Bone marrow (tissue), 2 donors: ENCODE measurements around the gene KRTAP10-1.

Source experiments
- DNase-seq, 2 donors: peaks; one replicate each; lab custom pipeline; 2025; lab: John Stamatoyannopoulos, UW

The KRTAP10-1 gene

GRCh38 chr21:44547656-44548331 is 7.8 kb upstream of the KRTAP10-1 start:
- DNase-seq, result no peak

- DNase-seq, result no peak
These were observed 4.6 kb upstream of the KRTAP10-1 start for GRCh38 chr21:44544566-44544965.

- DNase-seq, result no peak
These were observed 2.7 kb upstream of the KRTAP10-1 start for GRCh38 chr21:44542716-44543115.

DNA sequence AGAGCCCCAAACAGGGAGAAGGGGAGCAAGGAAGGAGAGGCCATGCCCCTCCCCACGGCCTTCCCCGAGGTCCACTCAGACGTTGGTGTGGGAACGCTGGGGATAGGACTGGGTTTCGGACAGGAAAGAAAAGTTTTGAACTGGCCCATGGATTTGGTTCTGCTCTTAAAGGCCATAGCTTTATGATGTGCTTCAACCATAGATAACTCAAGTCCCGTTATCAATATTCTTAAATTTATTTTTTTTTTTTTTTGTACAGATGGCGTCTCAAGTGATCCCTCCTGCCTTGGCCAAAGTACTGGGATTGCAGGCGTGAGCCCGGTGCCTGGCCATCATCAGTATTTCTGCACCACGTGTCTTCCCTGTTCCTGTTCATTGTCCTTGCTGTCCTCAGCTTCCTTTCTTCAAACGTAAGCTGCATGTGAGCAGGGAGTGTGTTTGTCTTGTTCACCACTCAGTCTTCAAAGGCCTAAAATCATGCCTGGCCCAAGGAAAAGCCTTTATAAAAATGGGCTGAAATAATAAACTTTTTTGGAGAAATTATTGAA is 820 bp upstream of the KRTAP10-1 start:
- DNase-seq, result no peak

DNA sequence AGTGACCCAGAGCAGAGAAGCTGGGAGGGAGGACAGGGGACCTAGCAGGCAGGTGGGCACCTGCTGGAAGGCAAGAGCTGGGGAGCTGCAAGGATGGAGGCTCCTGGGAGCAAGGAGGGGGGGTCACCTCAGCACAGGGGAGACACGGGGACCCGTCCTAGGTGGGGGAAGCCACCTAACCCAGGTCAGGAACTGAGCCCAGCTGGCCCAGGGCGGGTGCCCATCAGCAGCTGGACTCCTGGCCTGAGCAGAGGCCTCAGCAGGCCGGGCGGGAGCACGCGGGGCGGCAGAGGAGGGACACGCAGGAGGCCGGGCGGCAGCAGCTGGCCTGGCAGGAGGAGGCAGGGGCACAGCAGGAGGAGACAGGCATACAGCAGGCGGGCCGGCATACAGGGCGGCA is 949 bp downstream of the KRTAP10-1 start:
- no peak for DNase-seq

DNA sequence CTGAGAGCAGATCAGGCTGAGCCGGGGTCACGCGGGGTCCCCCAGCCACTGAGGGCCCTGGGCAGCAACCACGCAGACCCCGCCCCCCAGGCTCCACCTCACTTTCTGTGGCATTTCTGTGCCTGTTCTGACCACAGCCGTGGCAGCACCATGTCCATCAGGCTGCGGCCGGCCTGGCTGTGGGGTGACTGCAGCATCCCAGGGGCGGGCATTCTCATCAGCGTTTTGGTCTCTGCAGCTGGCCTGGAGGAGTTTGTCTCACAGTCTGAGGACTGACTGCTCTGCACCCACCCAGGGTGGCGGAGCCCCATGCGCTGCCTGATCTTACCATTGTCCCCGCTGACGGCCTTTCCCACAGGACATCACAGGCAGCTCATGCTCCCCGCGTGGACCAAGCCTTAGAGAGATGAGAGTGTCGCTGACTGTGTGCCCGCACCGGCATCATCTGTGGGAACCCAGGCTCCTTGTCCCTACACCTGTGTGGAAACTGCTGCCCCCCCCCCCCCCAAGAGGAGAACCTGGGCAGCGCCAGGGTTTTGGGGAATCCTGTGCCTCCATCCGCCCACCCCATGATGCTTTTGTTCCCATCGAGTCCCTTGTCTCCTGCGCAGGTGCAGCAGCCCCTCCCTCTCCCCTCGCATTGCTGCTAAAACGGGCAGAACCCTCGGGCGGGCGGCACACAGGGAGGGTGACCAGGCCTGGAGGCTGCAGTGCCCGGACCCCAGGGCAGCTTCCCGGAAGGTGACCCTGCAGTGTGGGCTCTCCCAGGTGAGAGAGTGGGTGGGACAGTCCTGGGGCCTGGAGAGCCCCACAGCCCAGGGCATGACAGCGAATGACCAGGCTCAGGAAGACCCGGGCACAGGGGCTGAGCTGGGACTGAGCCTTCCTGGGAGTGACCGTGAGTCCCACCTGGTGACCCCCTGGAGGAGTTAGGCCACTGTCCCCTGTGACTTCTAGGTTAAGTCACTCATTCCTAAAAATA is 1.8 kb downstream of the KRTAP10-1 start:
- no peak for DNase-seq

DNA sequence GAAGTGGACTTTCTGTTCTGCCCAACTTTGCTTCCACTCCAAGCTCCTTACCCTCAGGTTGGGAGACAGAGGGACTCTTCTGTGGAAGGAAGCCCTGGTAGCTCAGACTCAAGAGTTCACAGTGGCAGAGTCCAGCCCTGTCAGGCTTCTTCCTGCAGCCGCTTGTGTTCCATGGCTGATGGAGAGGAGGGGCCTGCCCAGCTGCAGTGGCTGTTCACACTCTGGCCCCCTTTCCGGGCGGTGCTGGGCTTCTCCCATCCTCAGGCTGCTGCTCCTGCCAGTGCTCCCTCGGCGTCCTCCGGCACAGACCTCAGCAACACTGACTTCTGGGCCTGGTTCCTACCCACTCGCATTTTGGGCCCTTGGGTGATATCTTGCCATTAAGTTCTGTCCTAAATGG is 4.0 kb downstream of the KRTAP10-1 start:
- no peak for DNase-seq

DNA sequence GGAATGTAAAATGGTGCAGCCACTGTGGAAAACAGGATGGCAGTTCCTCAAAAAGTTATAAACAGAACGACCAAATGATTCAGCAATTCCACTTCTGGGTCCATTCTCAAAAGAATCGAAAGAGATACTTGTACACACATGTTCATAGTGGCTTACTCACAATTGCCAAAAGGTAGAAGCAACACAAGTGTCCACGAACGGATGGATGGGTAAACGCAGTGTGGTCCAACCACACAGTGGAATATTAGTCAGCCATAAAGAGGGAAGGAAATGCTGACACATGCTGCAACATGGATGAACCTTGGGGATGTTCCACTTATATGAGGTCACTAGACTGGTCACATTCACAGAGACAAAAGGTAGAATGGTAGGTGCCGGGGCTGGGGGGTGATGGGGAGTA is 5.3 kb downstream of the KRTAP10-1 start:
- DNase-seq, result no peak

DNA sequence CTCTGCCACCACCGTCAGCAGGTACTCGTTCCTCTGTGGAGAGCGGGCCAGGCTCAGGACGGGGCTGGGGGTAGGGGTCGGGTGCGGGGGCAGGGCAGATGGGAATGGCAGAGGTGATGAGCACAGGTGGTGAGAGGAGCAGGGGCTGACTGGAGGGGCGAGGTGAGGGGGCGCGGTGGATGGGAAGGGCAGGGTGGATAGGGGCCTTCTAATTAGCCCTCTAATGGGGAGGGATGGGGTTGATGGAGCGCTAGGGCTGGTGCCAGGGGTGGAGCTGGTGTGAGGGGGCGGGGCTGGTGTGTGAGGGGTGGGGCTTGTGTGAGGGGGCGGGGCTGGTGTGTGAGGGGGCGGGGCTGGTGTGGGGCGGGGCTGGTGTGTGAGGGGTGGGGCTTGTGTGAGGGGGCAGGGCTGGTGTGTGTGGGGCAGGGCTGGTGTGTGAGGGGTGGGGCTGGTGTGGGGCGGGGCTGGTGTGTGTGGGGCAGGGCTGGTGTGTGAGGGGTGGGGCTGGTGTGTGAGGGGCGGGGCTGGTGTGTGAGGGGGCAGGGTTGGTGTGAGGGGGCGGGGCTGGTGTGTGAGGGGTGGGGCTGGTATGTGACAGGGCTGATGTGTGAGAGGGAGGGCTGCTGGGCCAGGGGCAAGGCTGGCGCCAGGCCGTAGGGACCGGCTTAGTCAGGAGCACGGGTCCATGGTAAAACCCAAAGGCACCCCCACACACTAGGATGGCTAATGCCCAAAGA is 5.9 kb downstream of the KRTAP10-1 start:
- DNase-seq, result no peak

DNA sequence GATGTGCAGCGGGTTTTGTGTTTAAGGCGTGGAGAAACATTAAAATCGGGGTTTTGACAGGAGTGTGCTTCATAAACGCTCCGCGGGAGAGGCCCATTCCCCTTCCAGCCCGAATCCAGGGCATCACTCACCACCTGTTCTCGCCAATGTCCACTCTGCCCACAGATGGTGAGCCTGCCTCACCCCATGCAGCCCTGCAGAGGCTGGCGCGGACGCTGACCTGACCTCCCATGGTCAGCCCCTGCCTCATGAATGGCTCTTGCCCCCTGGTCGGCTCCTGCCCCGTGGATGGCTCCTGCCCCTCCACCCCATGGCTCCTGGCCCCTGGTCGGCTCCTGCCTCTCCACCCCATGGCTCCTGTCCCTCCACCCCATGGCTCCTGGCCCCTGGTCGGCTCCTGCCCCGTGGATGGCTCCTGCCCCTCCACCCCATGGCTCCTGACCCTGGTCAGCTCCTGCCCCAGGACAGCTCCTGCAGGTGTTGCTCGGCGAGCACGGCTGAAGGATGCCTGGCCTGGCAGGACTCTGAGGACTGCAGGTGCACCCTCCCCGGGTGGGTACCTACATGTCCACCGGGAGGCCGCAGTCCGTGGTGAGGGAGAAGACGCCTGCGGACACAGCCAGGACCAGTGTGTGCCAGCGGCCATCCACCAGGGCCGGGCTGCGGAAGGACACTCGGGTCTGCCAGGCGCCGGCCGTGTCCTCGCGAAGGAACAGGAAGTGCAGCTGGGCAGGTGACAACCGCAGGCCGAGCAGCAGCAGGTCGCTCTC is 6.7 kb downstream of the KRTAP10-1 start:
- DNase-seq, result no peak

- no peak for DNase-seq
These were observed 7.3 kb downstream of the KRTAP10-1 start for GRCh38 chr21:44532712-44533111.

GRCh38 chr21:44531606-44532564 is 8.1 kb downstream of the KRTAP10-1 start:
- DNase-seq, result no peak

GRCh38 chr21:44530903-44531605 is 8.9 kb downstream of the KRTAP10-1 start:
- no peak for DNase-seq

DNA sequence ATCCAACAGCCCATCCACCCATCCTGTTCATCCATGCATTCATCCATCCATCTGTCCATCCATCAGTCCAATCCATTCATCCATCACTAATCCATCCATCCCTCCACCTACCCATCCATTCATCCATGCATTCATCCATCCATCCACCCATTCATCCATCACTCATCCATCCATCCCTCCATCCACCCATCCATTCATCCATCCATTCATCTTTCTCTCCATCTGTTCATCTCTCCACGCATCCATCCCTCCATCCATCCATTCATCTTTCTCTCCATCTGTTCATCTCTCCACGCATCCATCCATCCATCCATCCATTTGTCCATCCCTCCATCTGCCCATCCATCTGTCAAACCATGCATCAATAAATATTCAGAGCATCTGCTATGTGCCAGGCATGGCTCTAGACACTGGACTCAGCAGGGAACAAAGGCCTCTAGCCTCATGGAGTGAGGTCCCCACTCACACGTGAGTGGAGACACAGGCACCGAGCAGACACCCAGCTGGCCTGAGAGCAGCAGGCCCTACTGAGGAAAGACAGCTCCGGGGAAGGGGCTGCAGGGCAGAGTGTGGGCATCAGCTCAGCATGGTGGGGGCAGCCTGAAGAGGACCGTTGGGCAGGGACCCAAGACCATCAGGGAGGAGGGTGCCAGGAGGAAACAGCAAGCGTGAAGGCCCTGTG is 9.6 kb downstream of the KRTAP10-1 start:
- DNase-seq, result no peak

- DNase-seq, result no peak
These were observed 10.4 kb downstream of the KRTAP10-1 start for GRCh38 chr21:44529503-44530125.

DNA sequence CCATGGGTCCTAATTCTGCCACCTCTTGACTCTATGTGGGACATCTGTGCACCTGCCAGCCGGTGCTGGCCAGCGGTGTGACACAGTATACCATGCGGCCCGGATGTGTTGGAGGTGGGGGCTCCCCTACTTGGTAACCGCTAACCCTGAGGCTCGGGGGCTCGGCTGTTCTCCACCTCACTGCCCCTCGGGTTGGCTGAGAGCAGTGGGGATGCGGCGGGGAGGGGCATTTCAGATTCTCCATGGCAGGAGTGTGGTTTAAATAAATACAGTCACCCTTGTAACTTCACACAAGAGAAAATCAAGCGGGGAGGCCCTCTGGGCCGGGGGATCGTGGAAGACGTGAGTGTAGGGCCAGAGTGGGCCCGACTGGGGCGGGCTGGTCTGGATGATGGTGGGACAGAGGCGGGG is 11.0 kb downstream of the KRTAP10-1 start:
- DNase-seq, result no peak

- no peak for DNase-seq
These were observed 11.4 kb downstream of the KRTAP10-1 start for GRCh38 chr21:44528634-44528995.

GRCh38 chr21:44527983-44528633 is 11.9 kb downstream of the KRTAP10-1 start:
- no peak for DNase-seq
